K562 (cell line): ENCODE data around the gene ARHGDIB. TPM values are rescaled to one million over a fixed set of nuclear protein-coding genes. Genes with fewer than 3 reads are reported as not detected.
A peak's percentile ranks its signal among the peaks of the same experiment; 100 is the strongest.

Experiments
- ATF4 ChIP-seq: fragments of 450-650 bp; formaldehyde crosslinking; IDR thresholded peaks from 2 replicates; pipeline ENCODE4 v1.4.0; 2022; ENCODE audit warnings: mild to moderate bottlenecking, moderate library complexity
- GTF2A2 ChIP-seq: IDR thresholded peaks from 2 replicates; pipeline ENCODE4 v1.6.1; 2016; ENCODE audit warnings: mild to moderate bottlenecking, missing genetic modification characterization, missing compliant biosample characterization
- MTA2 ChIP-seq: fragments of 450-650 bp; IDR thresholded peaks from 2 replicates; pipeline ENCODE4 v1.6.1; 2016; ENCODE audit warnings: low read depth
- NR2C1 ChIP-seq, 2 experiments: fragments of 450-650 bp; IDR thresholded peaks; 2 replicates each; pipeline ENCODE4 v1.6.1; 2017; ENCODE audit warnings: mild to moderate bottlenecking in 2 of 2, antibody characterized with exemption in 1 of 2, inconsistent platforms in 1 of 2, missing compliant biosample characterization in 1 of 2, missing genetic modification characterization in 1 of 2
- RCOR1 ChIP-seq, 2 experiments: IDR thresholded peaks; 2 replicates each; pipeline ENCODE4 v1.6.1; 2012; ENCODE audit warnings: low read depth in 2 of 2, low read length in 2 of 2, borderline replicate concordance in 1 of 2, improper control_type of control experiment in 1 of 2
- ZBTB26 ChIP-seq: fragments of 450-650 bp; formaldehyde crosslinking; IDR thresholded peaks from 2 replicates; pipeline ENCODE4 v1.4.0; 2022; ENCODE audit warnings: missing genetic modification characterization
- ZNF197 ChIP-seq: fragments of 200-800 bp; sonication (Bioruptor generic); IDR thresholded peaks from 2 replicates; pipeline ENCODE4 v1.6.1; 2016; ENCODE audit warnings: low read depth, missing genetic modification characterization, missing compliant biosample characterization
- ZNF311 ChIP-seq: fragments of 250-450 bp; sonication (Bioruptor Pico); IDR thresholded peaks from 2 replicates; pipeline ENCODE4 v1.4.0; 2020; ENCODE audit warnings: mild to moderate bottlenecking, moderate library complexity
- ZNF583 ChIP-seq: fragments of 250-450 bp; sonication (Bioruptor Pico); IDR thresholded peaks from 2 replicates; pipeline ENCODE4 v1.4.0; 2020
- ZNF589 ChIP-seq: fragments of 200-800 bp; sonication (Bioruptor generic); IDR thresholded peaks from 2 replicates; pipeline ENCODE4 v1.6.1; 2016; ENCODE audit warnings: low read depth, missing genetic modification characterization, missing compliant biosample characterization
- ZNF639 ChIP-seq, 2 experiments: fragments of 200-800 bp in 1 of 2; sonication (Bioruptor generic) in 1 of 2; sonication (generic) in 1 of 2; formaldehyde crosslinking in 1 of 2; IDR thresholded peaks in 1 of 2; conservative IDR thresholded peaks in 1 of 2; 2 replicates each; pipeline versions ENCODE4 v1.5.0 to v1.6.1; 2016 to 2020; ENCODE audit warnings: missing compliant biosample characterization in 1 of 2, missing genetic modification characterization in 1 of 2, missing genetic modification reagents in 1 of 2
- ZNF668 ChIP-seq: fragments of 250-450 bp; sonication (Bioruptor Pico); IDR thresholded peaks from 2 replicates; pipeline ENCODE4 v1.8.0; 2022; ENCODE audit warnings: mild to moderate bottlenecking, inconsistent platforms
- polyA plus RNA-seq, 8 experiments: library from polyadenylated mRNA; depleted of rRNA in 4 of 8; stranded (reverse) in 5 of 8; unstranded in 3 of 8; fragments of >200 nt; fragmentation: Nextera tagmentation in 2 of 8; fragmentation: Illumina TruSeq in 1 of 8; extraction: Ambion mirVana in 2 of 8; extraction: Trizol in 1 of 8; gene quantifications; 2 replicates each; pipeline versions ENCODE4 v1.2.1 to v1.2.3, GENCODE V29; 2011 to 2014; ENCODE audit warnings: inconsistent platforms in 1 of 8, missing spikeins in 1 of 8
- total RNA-seq, 7 experiments: library from RNA; depleted of rRNA in 6 of 7; stranded (reverse); fragments of >200 nt in 6 of 7; fragmentation: Illumina TruSeq in 2 of 7; extraction: Trizol in 2 of 7; gene quantifications; 2 replicates each; pipeline versions ENCODE4 v1.2.1 to v1.2.3, GENCODE V29; 2011 to 2021; ENCODE audit warnings: low replicate concordance in 1 of 7

Gene ARHGDIB
- total and polyA plus RNA-seq, 9 of the 15 experiments (the other 6 are each of a cell fraction or from before 2014, with no cell fraction given): 9.5 to 204 (median 116) TPM

- TF ChIP-seq ZNF639 (CRISPR knock-in tag; conservative IDR thresholded peaks at IDR 0.05 in 1 of 2, IDR thresholded peaks at IDR 0.05 in 1 of 2): peak in 1 of 2 experiments; percentile 62; a peak in 1 of 4 replicates
- TF ChIP-seq ZNF668: peak; percentile 67; the same call in 1 of the 2 replicates
- TF ChIP-seq ZNF197 (CRISPR knock-in tag): 0 out of 2 replicates have a peak, but pooled peaks have one; percentile 34
- no peak for TF ChIP-seq NR2C1 (IDR thresholded peaks at IDR 0.05)
- peak; percentile 19; the same call in 1 of the 2 replicates for TF ChIP-seq NR2C1 (tag; IDR thresholded peaks at IDR 0.05)
- peak; percentile 59; the same call in 1 of the 2 replicates for TF ChIP-seq ZNF311 (CRISPR knock-in tag)
- TF ChIP-seq RCOR1 (IDR thresholded peaks at IDR 0.05; ENCODE audit: borderline replicate concordance in 1 of 2, low read depth in 2 of 2, low read length in 2 of 2): no peak
- TF ChIP-seq ATF4 (CRISPR knock-in tag): no peak
- TF ChIP-seq MTA2: no peak
- peak; percentile 26; the same call in 1 of the 2 replicates for TF ChIP-seq ZNF589
- peak; percentile 84; the same call in 1 of the 2 replicates for TF ChIP-seq ZNF583
- 0 out of 2 replicates have a peak, but pooled peaks have one; percentile 24 for TF ChIP-seq ZBTB26 (CRISPR knock-in tag)
- peak; percentile 88 for TF ChIP-seq GTF2A2 (tag)
Observed at GRCh38 chr12:14924541-14924940, 36.9 kb downstream of the ARHGDIB start (continued).
